GM19438 (cell line): ENCODE data around the gene ADD3.

Experiments
- ATAC-seq: cut with Tn5 transposase; IDR thresholded peaks from one replicate; pipeline ENCODE4 v1.9.1; 2021; ENCODE audit warnings: low read depth; ENCODE audit not compliant: unreplicated experiment

Gene ADD3, protein sequence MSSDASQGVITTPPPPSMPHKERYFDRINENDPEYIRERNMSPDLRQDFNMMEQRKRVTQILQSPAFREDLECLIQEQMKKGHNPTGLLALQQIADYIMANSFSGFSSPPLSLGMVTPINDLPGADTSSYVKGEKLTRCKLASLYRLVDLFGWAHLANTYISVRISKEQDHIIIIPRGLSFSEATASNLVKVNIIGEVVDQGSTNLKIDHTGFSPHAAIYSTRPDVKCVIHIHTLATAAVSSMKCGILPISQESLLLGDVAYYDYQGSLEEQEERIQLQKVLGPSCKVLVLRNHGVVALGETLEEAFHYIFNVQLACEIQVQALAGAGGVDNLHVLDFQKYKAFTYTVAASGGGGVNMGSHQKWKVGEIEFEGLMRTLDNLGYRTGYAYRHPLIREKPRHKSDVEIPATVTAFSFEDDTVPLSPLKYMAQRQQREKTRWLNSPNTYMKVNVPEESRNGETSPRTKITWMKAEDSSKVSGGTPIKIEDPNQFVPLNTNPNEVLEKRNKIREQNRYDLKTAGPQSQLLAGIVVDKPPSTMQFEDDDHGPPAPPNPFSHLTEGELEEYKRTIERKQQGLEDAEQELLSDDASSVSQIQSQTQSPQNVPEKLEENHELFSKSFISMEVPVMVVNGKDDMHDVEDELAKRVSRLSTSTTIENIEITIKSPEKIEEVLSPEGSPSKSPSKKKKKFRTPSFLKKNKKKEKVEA

DNA sequence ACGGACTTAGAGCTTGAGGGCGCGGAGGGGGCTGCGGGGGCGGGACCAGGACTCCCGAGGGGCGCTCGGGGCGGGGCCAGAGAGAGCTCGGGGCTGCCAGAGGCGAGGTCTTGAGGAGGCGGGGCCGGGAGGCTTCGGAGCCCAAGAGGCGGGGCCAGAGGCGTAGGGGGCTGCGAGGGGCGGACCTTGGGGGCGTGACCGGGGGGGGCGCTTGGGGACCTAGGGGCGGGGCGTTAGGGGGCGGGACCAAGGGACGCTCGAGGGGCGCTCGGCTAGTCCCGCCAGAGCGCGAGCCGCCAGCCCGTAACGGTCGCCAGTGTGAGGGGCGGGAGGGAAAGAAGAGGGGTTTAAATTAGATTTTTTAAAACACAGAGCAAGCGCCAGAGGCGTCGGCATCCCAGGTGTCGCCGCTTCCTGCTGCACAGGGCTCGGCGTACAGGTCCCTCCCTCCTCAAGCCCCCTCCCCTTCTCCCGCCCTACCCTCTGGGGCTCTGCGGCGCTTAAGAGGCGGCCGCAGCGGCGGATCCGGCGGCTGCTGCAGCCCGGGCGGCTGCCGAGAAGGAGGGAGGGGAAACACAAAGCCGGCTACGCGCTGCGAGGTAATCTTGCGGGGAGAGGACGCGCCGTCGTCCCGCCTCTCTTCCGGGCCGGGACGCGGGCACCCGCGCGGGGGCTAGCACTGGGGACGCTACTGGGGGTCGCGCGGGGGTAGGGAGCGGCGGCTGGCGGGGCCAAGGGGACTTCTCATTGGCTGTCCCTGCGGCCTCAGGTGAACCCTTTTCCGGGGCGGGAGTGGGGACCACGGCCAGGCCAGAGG is at the start of gene ADD3:
TSS of gene ADD3 (plus strand) at position 284 of the 817 bp plus-strand sequence. CDS start 92,670 bp downstream, outside the sequence.
- ATAC-seq, result peak; percentile 62

DNA sequence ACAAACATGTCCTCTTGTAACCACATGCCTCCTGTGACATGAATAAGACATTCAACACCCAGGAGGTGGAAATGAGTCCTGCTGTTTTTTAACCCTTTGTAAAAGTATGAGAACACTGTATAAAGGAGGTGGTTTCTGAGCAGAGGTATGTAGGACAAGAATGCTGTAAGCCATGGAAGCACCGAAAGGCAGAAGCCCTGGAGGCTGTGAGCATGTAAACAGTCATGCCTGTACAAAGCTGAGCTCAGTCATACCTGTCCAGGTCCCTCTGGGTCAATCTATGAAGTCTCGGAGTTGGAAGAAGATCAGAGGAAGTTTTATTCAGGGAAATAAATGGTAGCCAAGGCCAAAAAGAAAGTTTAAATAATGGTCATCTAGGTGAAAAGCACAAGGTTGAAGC is 49.7 kb upstream of the ADD3 start:
- no peak for ATAC-seq

DNA sequence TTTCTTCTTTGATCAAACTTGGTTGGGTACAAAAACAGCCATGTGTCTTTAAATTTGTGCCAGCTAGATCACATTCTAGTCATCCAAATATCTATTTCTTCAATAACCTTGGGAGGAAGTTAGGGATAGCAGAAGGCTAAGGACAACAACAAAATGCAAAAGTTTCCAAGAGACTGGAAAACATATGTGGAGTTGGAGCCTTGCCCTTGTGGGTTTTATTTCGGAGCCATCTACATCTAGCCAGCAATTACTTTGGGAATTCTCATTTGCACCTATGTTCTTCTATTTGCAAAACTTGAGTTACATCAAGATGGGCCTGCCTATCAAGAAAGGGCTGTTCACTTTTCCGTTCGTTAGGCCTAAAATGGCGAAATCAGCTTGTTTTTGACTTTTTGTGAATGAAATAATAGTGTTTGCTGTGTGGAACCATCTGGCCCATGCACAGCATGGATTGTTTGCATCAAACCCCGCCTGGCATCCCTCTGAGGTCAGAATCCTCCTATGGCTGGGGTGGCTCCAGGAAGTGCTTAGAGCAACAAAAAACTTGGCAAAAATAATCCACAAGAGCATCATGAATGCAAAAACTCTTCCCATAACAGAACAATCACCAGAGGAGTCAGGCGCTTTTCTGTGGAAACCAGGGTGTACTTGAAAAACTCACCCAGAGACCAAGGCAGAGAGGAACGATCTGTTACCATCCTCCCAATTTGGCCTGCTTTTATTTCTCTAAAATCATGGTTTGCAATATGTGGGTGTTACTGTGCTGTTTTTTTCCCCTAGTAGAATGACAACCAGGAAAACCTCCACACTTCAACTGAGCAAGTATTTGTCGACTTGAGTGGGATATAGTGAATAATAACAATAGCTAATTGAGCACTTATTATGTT is 48.3 kb upstream of the ADD3 start:
- no peak for ATAC-seq

DNA sequence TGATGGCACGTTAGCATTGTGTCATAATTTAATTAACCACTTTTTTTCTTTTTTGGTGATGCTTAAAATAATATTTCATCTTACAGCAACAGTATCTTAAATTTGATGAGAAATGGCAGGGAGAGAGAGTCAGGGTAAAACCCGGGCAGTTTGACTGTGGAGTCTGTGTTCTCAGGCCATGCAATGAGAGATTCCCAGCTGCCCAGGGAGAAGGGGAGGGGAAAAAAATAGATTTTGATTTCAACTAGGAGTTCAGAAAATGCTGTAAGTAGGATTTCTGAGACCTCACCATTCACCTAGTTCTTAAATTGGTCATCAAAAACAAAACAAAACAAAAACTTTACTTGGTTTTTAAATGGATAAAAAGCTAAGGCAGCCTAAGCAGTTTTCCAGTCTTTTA is 47.1 kb upstream of the ADD3 start:
- no peak for ATAC-seq

DNA sequence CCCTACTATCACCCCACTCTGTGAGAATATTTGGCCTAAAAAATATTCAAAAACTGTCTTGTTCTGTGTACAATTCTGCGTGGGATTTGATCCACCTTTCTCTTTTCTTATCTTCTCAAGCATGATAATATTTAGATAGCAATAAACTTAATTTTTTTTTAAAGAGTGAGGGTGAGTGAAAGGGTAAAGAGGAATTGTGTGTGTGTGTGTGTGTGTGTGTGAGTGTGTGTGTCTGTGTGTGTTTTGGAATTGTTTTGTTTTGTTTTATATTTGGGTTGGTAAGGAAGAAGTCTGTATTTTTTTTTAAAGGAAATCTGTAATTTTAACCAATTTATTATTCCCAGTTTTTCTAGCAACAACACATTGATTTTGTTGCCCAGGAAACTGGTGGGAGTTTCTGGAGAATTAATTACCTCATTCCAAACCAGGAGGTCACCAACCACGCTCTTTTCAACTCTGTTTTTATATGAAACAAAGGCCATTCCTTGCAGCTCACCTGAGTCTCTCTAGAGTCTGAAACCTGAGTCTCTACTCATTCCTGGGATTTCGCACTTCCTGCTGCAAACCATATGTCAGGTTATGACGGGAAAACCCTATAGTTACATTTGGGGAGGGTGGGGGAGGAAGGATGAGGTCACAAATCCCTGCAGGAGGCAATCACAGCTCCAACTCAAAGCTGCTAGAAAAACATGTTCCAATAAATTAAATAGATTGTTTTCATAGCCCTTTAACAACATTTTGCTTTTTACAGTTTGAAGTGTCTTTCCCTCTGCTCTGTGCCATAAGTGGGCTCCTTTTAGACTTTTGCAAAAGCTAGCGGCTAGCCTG is 46.4 kb upstream of the ADD3 start:
- ATAC-seq, result no peak

DNA sequence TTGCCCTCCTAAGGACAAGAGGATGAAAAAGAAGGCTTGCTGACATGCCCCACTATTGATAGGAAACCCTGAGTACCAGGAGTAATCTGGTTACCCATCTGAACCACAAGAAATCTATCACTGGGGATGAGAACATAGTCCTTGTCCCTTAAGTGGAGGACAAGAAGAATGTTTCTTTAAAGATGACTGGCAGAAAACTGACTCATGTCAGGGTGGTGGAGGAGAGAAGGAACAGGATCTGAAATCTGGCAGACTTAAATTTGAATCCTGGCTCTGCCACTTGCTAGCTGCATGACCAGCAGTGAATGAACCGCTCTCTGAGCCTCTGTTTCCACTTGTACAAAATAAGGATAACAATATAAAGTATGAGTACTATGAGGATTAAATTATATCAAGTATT is 45.5 kb upstream of the ADD3 start:
- no peak for ATAC-seq

DNA sequence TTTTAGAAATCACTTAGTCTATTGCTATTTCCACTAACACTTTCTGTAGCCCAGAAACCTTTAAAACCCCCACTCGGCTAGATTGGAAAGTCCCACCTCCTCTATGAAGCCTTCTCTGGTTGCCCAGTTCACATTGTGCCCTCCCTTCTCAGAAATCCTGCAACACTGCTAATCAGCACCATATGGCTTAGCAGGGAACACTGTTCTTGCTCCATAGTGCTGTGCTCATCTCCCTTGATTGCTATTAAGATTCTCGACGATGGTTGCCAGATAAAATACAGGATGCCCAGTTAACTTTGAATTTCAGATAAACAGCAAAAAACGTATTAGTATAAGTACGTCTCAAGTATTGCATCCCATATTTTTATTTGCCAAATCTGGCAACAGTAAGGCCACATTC is 44.3 kb upstream of the ADD3 start:
- no peak for ATAC-seq

DNA sequence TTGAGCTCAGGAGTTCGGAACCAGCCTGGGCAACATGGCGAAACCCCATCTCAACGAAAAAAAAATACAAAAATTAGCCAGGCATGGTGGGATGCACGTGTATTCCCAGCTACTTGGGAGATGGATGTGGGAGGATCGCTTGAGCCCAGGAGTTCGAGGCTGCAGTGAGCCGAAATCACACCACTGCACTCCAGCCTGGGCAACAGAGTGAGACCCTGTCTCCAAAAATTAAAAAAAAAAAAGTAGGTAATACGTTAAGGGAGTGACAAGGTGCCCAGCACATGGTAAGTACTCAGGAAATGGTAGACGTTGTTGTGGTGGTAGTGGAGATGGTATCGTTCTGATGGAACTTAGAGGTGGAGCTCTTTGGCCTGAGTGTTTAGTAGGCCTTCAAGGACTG is 43.5 kb upstream of the ADD3 start:
- ATAC-seq, result no peak

DNA sequence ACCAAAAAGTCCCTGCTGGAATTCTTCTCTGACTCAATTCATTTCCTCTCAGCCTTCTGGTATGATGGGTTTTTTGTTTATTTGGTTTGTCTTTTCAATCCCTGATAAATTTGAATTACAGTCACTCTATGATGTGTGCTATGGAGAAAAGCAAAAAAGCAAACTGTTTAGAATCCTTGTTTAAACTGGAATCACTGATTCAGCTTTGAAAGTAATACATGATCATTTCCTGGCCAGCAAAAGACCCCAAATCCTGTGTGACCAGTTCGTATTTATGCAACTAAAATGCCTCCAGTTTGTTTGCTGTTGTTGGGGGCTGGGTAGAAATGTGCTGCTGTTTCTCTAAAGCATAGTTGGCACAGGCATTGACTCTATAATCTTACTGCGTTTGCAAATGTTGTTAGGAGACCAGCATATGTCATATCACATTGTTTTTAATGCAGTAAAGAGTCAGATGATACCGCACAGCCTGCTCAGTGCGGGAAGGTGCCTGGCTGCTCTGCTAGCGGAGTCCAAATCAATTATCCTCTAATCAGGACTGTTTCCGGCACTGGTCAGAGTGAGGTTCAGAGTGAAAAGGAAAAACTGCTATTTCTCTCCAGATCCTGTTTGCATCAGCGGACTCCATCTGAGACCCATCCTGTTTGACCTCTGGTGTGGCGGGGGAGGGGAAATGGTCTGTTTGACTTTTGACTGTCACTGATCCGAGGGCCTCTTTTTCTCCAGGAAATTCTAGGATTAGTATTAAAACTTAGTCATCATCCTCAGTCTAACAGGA is 40.6 kb upstream of the ADD3 start:
- no peak for ATAC-seq

DNA sequence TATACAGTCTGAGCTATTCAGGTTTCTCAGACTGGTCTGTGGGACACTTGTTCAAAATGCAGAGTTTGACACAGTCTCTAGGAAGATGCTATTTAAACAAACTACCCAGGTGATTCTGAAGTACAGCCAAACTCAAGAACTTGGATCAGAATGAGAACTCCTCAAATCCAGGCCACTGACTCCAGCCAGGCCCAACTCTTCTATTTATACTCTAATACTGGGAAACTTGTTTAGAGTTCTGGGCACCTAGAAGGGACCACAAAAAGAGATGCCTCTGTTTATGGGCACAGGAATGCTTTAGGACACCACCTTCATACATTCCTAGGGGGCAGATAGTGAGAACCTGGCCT is 40.1 kb upstream of the ADD3 start:
- ATAC-seq, result no peak

DNA sequence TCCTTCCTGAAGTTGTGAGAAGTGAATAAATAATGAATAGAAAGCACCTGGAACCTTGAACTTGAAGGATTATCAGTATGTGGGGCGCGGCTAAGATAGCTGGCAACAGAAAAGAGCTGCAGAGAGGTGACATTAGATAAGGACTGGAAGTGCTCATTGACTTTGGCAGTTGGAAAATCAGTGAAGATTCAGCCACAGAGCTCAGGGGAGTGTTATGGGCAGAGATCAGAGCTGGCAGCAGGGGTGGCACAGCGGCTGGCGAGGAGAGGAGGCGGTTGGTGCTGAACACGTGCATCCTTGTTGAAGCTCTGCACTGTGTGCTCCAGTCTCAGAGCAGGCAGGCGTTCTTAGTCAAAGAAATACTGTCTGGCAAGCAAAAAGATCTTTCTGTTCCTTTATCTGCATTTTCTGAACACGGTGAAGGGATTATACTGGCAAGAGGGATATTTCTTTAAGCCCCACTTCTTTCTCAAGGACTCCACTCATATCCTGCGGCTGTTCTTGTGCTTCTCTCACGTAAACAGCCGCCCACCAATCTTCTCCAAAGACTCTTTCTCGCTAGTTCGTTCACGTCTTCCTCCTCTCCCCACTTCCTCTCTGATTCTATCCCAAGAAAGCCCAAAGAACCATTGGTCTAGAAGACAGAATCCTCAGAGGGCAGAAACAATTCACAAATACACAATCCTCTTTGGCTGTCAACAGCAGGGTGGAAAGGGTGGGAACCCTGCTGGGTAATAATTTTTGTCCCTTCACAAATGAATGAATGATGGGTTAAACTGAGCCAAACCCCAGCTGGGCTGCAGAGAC is 38.6 kb upstream of the ADD3 start:
- ATAC-seq, result no peak

DNA sequence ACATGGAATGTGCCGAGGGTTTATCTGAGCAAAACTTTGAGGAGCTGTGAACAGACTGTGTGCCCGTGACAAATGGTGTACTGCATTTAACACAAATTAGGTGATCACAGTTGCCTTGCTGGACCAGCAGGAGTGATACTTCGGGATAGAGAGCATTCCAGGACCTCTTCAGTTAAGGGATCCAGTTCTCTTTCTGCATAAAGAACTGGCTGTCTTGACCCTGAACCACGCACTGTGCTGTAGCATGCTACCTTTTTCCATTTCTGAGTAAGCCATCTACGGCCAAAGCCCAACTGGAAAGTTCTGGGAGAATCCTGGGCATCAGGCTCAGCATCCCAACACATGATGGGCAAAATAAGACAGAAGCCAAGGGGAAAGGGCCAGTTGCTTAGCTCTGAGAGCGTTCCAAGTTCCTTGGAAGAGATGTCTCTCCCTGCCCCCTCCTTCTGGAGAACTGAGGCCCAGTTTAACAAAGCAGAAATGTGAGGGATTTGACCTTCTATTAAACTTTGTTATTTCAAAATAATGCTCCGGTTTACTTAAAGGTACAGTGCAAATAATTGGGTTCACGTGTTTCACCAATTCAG is 37.9 kb upstream of the ADD3 start:
- no peak for ATAC-seq

DNA sequence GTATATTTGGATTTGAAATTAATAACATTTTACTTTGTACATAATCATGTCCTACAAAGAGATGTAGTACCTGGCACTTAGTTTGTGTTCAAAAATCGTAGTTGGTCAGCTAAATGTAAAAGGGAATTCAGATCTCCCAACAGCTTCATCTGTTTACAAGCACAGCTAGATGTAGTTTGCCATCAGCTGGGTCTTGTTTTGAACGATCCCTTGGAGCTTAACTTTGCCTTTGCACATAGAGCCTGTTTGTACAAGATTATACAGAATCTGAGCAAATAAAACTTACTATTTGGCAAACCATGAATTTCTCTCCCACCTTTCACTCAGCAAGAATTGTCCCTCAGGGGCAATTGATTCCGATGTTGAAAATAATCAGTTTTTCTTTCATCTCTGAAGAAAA is 36.1 kb upstream of the ADD3 start:
- ATAC-seq, result no peak

DNA sequence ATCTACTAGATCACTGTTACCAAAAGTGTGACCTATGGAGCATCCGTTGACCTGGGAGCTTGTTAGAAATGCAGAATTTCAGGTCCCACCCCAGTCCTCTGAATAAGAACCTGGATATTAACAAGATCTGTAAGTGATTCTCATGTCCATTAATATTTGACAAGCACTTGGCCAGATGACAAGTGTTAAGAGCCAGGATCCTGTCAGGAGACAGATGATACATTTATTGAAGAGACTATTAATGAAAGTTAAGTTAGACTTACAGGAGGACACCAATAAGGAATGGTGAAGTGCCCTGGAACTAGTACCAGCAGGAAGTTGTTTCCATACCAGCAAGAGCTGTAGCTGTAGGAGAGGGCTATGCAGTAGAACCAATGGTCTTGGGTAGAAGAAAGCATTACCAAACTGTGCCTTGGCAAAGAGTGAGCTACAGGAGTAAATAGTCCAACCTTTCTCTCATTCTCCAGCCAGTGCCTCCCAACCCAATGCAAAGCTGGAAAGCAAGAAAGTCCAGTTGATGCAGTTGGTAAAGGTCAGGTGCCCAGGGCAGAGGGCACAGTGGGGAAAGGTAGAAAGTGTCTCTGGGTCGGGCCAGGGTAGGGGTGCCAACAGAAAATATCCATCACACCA is 35.3 kb upstream of the ADD3 start:
- ATAC-seq, result no peak

DNA sequence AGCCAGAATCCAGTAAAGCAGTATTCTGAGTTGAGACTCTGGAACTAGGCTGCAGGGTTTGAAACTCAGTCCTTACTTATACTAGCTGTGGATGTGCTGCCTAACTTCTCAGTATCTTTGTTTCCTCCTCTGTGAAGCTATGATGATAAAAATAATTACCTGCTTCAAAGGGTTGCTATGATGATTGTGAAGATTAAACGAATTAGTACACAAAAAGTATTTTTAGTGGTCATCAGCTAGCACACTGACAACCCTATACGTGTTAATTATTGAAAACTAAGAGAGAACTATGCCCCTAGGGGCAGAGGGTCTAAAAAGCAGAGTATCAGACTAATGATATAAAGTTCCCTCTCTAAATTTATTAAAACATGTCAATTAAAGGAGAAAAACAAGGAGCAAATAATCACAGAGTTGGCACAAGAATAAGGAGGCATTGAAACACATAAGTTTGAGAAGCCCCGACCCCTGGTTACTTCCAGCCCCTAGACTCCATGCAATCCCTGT is 34.4 kb upstream of the ADD3 start:
- ATAC-seq, result no peak

DNA sequence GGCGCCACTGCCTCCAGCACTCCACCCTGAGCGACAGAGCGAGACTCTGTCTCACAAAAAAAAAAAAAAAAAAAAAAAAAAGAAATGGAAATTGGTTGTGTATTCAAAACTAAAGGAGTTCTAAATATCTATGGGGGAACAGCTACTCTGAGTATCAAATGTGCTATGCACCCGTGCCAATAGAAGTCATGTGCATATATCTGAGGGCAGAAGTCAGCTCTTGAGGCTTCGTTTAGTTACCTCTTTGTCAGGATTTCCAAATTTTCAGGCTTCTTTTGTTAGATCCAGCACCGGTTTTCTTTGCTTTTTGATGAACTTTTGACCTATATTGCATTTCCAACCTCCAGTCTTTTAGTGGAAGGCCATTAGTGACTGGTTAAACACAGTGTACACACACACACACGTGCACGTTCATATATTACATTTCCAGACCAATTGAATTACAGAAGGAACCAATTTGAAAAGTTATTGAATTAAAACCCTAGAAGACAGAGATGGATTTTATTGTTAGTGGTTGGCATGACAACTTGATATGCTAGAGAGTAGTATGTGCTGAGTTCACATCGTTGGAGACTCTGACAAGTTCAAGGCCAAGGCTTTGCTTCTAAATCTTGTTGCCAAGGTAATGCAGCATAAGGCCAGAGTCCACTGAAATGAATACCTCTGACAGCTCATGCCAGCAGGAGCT is 33.1 kb upstream of the ADD3 start:
- no peak for ATAC-seq
